NK-92 (cell line): Measurements from ENCODE around the gene ZNF438.
A peak's percentile ranks its signal among the peaks of the same experiment; 100 is the strongest.
"Not testable (repeated sequence)": the region's sequence is repeated elsewhere in the genome, so short reads cannot be mapped to it uniquely, and the experiment has no call there.

ENCODE experiments used
- DNase-seq: peaks from one replicate; lab custom pipeline; 2025; ENCODE audit not compliant: unreplicated experiment; lab: John Stamatoyannopoulos, UW

Gene ZNF438

GRCh38 chr10:31042670-31043069 lies 11.0 kb upstream of the ZNF438 start:
- DNase-seq: no peak

- DNase-seq: no peak
Observed at GRCh38 chr10:31041011-31041410, 9.3 kb upstream of the ZNF438 start.

- DNase-seq: not testable (repeated sequence)
Observed at GRCh38 chr10:31039006-31039405, 7.3 kb upstream of the ZNF438 start.

- no peak for DNase-seq
Observed at GRCh38 chr10:31037749-31038148, 6.1 kb upstream of the ZNF438 start.

- DNase-seq: no peak
Observed at GRCh38 chr10:31036209-31036608, 4.5 kb upstream of the ZNF438 start.

- DNase-seq: no peak
Observed at GRCh38 chr10:31035266-31035798, 3.7 kb upstream of the ZNF438 start.

GRCh38 chr10:31034098-31034909 lies 2.6 kb upstream of the ZNF438 start:
- DNase-seq: no peak

- DNase-seq: no peak
Observed at GRCh38 chr10:31033147-31033546, 1.5 kb upstream of the ZNF438 start.

GRCh38 chr10:31032258-31033132 lies 830 bp upstream of the ZNF438 start:
- peak; percentile 57 for DNase-seq

GRCh38 chr10:31031205-31031557 lies 484 bp downstream of the ZNF438 start:
- DNase-seq: no peak

- DNase-seq: no peak
Observed at GRCh38 chr10:31030800-31031199, 865 bp downstream of the ZNF438 start.

GRCh38 chr10:31030260-31030659 lies 1.4 kb downstream of the ZNF438 start:
- no peak for DNase-seq

- DNase-seq: no peak
Observed at GRCh38 chr10:31028081-31028480, 3.6 kb downstream of the ZNF438 start.

- DNase-seq: not testable (repeated sequence)
Observed at GRCh38 chr10:31026279-31026678, 5.4 kb downstream of the ZNF438 start.

- no peak for DNase-seq
Observed at GRCh38 chr10:31025142-31025541, 6.5 kb downstream of the ZNF438 start.

GRCh38 chr10:31023558-31023957 lies 8.1 kb downstream of the ZNF438 start:
- no peak for DNase-seq

- DNase-seq: no peak
Observed at GRCh38 chr10:31020209-31020608, 11.5 kb downstream of the ZNF438 start.

GRCh38 chr10:31018962-31019361 lies 12.7 kb downstream of the ZNF438 start:
- DNase-seq: no peak

- DNase-seq: no peak
Observed at GRCh38 chr10:31018356-31018750, 13.3 kb downstream of the ZNF438 start.

- no peak for DNase-seq
Observed at GRCh38 chr10:31017534-31018355, 13.9 kb downstream of the ZNF438 start.
